Fibroblast of skin of scalp (primary cell): Measurements from ENCODE around the gene PMM1.
A peak's percentile ranks its signal among the peaks of the same experiment; 100 is the strongest.
"Not testable (repeated sequence)": the region's sequence is repeated elsewhere in the genome, so short reads cannot be mapped to it uniquely, and the experiment has no call there.

Source experiments
- DNase-seq: peaks from one replicate; pipeline ENCODE4 v3.0.0-alpha.2; 2013

PMM1 gene

DNA sequence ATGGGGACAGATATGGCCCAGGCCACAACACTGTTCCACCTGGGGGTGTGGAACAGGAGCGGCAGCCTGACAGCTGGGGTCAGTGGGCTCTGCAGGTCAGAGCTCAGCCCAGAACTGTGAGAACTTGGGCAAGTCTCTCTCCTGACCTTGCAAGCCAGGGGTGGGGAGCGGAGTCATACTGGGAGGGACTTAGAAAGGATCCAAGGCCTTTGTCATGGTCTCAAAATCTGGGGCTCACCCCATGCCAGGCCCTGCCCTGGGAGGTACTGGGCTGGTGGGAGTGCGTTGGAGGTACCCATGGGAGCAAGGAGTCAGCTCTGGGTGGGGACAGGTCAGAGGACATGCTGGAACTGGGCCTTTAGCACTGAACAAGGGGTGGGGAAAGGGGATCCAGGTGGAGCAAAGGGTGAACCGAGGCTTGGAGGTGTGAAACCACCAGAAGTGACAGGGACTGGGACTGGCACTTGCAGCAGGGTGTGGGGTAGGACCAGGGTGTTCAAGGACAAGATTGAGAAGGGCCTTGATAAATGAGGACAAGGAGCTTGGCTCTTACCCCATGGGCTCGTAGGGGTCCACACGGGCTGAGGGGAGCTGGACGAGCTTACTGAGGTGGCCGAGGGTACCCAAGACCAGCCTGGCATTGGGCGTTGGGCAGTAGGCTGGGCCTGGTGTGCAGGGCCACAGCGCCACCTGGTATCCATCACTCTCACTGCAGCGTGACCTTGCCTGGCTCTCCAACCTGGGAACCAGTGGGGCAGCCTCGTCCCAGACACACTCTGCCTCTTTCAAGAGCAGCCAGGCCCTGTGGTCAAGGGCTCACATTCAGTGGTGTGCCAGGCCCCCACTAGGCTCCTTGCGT lies 7.4 kb upstream of the PMM1 start:
- peak; percentile 48 for DNase-seq

DNA sequence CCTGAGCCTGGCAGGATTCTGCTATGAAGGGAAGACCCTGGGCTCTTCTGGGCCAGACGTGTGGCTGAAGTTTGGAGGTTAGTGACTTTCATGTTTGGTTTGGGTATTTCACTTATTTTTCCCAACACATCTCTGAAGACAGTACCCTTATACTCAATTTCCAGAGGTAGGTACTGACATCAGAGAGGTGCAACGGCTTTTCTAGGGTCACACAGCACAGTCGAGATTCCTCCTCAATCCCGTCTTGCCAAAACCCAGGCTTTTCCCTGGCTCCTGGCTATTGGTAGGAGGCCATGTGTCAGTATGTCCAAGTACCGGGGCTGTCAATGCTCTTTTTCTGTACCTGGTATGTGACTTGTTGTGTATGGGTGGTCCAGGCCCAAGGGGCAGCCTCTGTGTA lies 6.1 kb upstream of the PMM1 start:
- no peak for DNase-seq

DNA sequence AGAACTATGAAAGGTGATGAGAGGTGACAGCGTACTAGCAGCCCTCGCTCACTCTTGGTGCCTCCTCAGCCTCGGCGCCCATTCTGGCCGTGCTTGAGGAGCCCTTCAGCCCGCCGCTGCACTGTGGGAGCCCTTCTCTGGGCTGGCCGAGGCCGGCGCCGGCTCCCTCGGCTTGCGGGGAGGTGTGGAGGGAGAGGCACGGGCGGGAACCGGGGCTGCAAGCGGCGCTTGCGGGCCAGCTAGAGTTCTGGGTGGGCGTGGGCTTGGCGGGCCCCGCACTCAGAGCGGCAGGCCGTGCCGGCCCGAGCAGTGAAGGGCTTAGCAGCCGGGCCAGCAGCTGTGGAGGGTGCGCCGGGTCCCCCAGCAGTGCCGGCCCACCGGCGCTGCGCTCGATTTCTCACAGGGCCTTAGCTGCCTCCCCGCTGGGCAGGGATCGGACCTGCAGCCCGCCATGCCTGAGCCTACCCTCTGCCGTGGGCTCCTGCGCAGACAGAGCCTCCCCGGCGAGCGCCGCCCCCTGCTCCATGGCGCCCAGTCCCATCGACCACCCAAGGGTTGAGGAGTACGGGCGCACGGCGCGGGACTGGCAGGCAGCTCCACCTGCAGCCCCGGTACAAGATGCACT lies 3.8 kb upstream of the PMM1 start:
- DNase-seq, result not testable (repeated sequence)

DNA sequence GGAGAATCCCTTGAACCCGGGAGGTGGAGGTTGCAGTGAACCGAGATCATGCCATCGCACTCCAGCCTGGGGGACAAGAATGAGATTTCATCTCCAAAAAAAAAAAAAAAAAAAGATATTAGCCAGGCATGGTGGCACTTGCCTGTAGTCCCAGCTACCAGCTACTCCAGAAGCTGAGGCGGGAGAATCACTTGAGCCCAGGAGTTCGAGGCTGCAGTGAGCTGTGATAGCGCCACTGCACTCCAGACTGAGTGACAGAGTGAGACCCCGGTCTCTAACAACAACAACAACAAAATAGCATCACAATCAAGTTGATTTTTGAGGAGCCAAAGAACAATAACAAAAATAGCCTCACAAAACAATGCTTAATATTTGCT lies 2.3 kb downstream of the PMM1 start:
- DNase-seq, result no peak

DNA sequence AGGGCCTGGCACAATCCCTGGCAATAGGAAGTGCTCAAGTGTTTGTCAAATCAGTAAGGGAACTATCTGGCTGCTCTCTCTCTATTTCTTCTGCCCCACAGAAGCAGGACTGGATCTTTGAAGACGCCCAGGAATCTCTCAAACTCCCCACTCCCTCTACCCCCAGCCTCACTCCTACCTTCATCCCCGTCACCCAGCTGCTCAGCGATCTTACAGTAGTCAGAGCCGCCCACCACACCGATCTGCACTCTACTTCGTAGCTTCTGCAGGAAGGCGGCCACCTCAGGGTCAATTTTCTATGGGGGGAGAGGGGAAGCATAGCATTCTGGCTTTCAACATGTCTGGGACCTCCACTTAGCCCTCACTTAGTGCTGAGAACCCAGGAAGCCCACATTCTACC lies 3.7 kb downstream of the PMM1 start:
- no peak for DNase-seq

DNA sequence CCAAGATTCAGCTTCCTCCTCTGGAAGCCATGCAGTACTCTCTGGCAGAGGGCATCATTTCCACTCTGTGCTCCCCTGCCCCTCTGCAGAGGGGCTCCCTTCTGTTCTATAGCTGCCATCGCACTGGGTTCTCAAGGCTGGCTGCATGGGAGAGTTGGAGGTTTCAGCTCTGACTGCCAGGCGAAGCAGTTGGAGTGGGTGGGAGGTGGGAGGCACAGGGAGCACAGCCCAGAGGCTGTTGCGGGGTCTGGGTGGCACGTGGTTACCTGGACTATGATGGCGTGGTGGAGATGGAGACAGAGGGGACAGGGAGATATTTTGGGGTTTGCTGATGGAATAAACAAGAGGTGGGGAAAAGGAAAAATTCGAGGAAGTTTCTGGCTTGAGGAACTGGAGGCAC lies 4.8 kb downstream of the PMM1 start:
- DNase-seq, result no peak

DNA sequence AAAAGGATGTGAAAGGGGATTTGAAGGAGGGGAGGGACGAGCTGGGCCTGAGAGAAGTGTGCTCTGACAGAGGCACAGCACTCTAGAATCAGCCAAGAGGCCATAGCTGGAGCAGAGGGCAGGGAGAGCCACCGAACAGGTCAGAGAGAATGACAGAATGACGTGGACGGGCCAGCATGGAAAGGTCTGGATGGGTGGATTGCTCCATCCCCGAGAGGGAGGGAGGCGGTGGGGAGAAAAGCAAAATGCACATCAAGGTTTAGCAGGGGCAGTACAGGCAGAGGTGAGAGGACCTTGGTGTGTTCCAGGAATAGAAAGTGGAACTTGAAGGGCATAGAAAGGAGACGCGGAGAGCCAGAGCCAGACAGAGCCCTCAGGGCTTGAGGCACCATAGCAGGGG lies 6.9 kb downstream of the PMM1 start:
- no peak for DNase-seq

DNA sequence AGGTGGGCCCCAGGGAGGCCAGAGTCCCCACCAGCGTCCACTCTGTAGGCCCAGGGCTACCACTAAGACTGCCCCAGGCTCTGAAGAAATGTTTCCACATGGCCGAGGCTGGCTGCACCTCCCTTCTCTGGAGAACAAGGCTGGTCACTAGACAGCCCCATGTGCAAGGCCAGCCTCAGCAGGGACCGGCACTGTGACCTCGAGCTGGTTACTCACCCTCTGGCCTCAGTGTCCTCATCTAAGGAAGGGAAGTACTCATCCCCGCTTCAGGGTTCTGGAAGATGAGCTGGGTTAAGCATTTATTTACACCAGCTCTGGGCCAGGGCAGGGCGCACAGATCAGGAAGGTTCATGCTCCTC lies 9.7 kb downstream of the PMM1 start:
- DNase-seq, result no peak

DNA sequence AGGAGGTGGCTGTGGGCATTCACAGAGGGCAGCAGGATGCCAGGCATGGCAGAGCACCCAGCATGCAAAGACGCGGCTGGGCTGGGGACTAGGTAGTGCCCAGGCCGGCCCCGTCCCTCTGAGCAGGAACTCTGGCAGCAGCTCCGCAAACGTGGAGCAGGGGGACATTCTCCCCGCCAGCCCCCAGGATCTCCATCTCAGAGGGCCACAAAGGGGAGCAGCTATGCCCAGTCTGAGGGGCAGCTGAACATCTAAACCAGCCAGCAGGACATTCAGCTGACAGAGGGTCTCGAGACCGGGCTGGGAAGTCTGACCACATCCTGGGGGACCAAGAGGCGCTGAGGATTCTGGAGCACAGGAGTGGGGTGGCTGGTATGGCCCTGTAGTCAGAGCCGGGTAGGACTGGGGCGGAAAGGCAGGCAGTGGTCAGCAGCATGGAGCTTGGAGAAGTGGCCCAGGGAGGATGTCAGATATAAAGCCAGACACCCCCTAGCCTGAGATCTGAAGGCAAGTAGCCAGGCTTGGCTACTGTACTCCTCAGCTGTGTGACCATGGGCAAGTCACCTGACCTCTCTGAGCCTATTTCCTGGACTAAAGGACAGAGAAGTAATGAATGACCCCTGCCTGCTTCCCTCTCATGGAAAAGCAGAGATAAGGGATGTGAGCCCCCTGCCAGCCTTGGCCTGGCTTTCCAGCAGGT lies 10.2 kb downstream of the PMM1 start:
- no peak for DNase-seq

DNA sequence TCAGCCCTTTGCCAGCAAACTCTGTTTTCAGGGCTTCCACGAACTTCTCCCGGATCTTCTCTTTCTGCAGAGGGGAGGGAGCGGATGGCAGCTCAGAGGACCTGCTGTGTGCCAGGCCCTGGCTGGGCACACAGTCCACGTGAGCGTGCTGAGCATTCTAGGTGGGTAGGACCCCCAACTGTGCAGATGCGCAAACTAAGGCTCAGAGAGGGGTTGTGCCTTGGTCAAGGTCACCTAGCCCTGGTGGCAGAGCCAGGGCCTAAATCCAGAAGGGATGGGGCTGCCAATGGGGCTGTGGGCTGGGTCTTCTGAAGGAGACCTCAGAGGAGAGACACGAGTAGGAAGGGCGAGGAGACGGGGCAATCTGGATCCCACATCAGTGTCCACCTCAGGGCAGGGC lies 10.8 kb downstream of the PMM1 start:
- DNase-seq, result no peak

DNA sequence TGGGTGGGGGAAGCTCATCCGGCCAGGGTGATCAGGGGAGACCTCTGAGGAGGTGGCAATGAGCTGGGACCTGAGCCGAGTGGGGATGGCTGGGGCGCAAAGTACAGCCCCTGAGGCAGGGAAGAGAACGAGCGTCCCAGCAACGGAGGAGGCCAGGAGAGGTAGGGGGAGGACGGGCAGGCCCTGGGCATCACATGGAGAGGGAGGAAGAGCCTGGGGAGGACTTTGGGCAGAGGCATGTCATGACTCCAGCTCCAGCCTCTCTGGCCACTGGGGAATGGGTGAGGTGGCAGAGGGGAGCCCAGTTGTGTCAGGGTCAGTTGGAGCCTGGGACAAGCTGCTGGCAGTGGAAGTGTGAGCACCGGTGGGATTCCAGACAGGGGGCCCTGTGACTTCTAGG lies 11.5 kb downstream of the PMM1 start:
- no peak for DNase-seq

DNA sequence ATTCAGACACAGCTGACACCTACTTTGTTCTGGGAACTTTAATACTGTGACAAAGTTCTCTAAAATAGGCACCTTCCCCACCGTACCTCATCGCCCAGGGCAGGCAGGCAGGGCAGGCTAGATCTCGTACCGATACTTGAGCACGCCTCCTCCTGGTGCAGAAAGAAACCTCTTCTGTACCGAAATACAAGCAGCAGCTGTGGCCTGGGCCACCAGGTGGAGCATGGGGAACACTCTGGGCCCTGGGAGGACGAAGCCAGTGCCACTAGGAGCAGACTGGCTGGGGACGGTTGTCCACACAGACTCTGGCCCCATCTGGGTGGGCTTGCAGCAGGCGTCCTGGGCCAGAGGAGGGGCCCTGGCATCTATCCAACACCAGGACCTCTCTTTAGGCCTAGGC lies 12.8 kb downstream of the PMM1 start:
- DNase-seq, result peak; percentile 63

DNA sequence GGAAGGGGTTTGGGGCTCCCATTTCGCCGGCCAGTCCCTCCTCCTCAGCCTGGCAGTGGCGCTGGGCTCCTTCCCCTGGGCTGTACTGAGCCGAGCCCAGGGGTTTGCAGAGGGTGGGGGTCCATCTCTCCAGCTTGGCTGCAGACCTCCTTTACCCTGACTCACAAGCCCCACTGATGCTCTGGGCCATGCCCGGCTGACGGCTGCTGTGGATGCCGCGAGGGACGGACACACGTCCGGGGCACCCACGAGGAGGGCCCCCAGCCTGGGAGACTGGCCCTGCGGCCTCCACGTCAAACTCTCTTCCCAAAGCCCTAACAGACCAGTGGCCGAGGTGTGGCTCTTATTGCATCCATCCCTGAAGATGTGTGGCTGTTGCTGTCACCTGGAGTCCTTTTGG lies 14.1 kb downstream of the PMM1 start:
- DNase-seq, result no peak

DNA sequence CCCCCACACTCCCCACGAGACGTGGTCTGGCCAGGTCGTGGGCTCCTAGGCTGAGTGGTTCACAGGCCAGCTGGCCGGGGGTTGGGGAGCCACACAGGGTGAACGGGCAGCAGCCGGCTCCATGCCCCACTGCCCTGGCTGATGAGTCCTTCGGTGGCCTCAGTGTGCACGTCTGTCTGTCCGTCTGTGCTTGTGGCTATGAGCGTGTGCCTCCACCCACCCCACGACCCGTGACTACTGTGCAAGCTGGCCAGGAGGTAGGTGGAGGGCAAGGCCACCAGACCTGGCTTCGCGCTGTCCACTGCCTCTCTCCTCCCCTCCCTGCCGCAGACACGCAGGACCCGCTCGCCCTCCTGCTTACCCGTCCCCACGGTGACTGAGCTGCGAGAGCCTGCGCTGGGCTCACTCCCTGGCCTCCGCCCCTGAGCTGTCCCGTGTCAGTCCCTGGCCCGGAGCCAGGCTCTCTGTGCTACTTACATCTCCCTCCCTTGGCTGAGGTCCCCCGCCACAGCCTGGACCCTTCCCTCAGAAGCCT lies 14.7 kb downstream of the PMM1 start:
- DNase-seq, result no peak

DNA sequence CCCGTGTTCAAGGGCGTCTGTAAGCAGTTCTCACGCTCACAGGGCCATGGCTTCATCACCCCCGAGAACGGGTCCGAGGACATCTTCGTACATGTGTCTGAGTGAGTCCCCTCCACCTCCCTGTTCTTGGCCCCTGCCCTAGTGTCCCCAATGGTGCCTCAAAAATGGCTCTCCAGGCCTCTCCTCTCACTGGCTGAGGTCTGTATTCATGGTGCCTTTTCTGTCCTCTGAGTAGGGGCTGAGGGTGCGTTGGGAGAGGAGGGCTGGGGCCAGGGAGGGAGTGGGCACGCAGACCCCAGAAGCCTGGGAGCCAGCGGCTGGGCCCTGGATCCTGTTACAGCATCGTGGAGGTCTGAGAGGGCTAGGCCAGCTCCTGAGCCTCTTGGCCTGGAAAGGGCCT lies 16.0 kb downstream of the PMM1 start:
- no peak for DNase-seq

DNA sequence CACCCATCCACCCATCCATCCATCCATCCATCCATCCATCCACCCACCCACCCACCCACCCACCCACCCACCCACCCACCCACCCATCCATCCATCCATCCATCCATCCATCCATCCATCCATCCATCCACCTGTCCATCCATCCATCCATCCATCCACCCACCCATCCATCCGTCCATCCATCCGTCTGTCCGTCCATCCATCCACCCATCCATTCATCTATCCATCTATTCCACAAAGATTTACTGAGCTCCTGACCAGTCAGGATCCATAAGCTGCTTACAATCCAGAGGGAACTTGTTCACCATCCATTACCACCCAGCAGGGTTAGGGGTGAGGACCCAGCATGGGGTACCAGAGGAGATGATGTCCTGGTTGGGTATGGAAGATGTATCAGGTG lies 17.3 kb downstream of the PMM1 start:
- not testable (repeated sequence) for DNase-seq

DNA sequence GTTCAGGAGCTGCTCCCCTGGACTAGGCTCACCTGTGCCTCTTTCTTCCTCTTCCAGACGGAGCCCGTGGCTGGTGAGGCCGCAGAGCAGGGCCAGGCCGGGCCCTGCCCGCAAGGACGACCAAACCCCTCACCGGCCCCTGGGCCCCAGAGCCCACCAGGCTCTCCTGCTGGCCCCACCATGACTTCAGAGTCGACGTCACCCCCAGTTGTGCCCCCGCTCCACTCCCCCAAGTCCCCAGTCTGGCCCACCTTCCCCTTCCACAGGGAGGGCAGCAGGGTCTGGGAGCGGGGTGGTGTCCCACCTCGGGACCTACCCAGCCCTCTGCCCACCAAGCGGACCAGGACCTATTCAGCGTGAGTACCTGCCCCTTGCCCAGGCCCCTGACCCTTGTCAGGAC lies 17.9 kb downstream of the PMM1 start:
- DNase-seq, result no peak

DNA sequence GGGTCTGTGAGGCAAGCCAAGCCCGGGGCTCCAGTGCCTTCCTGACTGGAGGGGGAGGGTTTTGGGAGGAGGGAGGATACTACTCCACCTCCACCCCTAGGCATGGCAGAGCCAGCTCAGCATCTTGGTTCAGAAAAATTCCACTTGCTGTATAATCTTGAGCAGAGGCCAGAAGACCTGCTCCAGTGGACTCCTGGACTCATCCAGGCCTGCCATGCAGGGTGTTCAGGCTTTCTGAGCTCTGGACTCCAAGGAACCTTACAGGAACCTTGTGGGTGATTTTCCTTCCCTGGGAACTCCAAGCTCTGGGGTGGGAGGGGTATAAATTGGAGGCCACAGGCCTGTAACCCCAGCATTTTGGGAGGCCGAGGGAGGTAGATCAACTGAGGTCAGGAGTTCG lies 19.4 kb downstream of the PMM1 start:
- DNase-seq, result no peak

DNA sequence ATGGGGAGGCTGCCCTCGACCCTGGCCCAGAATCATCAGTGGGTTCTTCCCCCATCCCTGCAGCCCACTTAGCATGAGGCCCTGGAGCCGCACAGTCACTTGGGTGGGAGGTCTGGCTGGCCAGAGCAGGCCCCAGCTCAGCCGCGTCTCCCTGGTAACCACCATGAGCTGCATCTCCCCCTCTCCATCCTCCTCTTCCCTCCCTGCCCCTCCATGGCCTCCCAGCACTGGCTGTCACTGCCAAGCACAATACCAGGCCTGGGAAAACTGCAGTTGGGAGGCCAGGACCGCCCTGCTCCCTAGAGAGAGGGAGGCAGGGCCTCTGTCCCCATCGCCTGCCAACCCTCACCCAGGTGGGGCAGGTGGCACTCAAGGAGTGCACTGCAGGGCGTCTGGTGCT lies 20.8 kb downstream of the PMM1 start:
- no peak for DNase-seq

DNA sequence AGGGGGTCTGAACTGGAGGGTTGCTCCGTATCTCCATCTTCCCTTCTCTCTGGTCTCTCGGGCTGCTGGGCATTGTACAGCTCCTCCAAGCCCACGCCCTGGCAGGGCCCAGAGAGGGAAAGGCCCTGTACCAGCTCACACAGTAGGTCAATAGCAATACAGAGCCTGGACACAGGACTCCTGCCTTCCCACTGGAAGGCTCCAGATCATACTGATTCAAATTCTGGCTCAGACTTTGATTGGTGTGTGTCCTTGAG lies 22.2 kb downstream of the PMM1 start:
- DNase-seq, result no peak

DNA sequence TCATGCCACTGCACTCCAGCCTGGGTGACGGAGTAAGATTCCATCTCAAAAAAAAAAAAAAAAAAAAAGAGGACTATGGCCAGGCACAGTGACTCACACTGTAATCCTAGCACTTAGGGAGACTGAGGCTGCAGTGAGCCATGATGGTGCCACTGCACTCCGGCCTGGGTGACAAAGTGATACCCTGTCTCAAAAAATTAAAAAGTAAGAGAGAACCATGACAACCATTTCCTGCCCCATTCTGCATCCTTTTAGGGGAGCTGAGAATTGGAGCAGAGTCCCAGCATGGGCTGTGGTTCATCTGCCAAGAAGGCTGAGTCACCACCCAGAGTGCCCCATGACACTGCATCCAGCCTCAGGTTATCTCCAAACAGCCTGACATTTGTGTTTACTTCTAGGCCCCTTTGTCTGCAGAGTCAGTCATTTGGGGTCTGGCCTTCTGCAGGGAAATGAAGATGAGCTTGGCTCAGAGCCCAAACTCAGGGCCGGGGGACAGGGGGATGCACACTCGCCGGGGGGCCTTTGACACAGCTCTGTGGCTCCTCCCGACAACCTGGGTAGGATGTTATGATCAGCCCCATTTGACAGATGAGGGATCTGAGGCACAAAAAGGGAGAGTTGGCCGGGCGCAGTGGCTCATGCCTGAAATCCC lies 24.1 kb downstream of the PMM1 start:
- DNase-seq, result peak; percentile 88

DNA sequence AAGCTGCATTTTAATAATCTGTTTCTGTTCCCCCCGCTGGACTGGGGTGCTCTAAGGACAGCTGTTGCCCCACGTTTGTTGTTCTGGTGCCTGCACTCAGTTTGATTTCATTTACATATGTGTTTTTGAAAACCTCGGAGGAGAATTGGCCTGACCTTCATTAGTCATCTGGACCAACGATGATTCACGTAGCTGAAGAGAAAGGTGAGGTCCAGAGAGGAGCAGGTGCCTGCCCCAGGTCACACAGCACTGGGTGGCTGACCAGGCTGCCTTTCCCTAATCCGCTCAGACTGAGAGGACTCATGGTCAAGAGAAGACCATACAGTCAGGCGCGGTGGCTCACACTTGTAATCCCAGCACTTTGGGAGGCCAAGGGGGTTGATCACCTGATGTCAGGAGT lies 25.1 kb downstream of the PMM1 start:
- DNase-seq, result no peak

DNA sequence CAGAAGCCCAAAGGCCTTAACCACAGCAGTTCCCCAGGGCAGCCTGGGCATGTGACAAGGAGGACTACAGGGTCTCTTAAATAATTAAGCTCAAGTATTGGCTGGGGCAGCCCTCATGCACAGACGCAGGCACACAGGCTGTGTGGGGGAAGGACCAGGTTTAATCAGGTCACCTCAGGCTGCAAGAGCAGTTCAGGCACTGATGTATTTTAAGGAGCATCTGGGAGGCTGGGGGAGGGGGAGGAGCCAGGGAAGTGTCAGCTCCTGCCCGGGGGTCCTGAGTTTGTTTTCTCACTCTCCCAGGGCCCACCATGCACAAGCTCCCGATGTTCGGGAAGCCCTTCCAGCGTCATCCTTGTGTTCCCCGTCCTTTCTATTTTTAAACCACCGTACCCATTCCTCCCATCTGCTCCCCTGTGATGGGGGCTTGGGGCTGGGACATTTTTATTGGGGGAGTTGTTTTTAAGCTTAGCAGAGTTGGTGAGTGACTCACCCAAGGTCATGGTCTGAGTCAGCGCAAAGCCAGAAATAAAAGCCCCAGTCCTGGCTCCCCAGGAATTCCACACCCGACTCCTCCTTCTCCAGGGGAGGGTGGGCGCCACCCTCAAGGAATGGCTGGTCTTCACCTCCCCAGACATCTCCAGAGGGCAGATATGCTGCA lies 26.5 kb downstream of the PMM1 start:
- DNase-seq, result peak; percentile 89
